NCI-H446 (cell line): ENCODE data around the gene PNCK.
A peak's percentile ranks its signal among the peaks of the same experiment; 100 is the strongest.

Experiments used
- DNase-seq, 2 experiments: peaks; one replicate each; lab custom pipeline; 2025; lab: John Stamatoyannopoulos, UW

Gene PNCK

DNA sequence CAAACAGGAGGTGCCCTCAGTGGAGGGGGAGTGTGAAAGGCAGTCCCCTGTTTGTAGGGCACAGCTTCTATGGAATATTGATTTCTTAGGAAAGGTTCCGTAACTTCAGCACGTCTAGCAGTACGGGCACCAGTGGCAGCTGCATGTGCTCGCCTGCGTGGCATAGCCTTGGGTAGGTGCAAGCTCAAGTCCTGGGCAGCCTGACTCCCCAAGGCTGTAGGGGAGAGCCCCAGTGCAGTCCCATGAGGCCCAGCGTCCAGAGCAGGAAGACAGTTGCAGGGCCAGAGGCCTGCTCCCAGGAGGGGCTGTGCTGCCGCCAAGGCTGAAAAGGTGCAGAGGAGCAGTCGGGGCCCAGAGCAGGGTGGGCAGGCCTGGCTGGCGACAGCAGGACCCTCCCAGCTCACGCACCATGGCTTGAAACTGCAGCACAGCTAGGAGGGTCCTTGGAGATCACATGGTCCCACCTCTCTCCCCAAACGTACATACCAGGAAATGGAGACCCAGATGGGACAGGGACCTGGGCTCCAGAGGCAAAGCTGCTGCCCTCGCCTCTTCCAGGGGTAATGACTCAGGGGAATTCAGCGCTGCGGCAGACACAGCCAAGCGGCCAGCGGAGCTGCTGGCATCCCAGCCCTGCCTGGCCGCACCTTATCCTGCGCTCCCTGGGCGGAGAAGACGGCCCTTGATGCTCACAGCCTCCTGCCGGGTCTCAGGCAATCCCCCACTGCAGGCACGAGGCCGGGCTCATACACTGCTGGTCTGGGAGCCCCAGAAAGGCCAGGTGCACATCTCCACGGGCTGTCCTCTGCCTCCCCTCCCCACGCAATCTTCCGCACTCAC lies 32.7 kb downstream of the PNCK start:
- DNase-seq, result no peak

DNA sequence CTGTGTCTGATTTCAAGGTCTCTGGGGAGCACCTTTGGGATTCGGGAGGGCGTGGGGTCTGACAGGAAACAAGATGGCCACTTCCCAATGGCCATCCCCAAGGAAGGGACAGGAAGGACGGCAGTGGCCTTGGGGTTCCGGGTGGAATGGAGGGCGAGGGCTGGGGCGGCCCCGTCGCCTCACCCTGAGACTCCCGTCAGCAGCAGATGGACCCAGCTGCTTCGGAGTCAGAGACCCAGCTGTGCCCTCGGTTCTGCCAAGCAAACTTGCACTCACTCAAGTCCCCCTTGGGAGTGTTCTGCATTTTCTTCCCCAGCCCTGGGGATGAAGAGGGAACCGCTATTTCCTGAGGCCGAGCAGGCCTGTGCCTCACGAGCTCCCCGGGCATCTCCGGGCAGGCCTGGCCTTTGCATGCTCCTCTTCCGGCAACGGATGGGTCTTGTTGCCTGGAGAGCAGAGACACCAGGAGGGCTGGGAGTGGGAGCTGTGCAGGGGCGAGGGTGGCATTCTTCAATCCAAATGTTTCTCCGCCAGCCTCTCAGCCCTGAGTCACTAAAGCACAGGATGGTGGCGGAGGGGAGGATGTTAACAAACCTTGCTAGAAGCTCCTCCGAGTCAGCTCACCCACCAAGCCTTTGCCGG lies 33.4 kb downstream of the PNCK start:
- DNase-seq, result no peak

DNA sequence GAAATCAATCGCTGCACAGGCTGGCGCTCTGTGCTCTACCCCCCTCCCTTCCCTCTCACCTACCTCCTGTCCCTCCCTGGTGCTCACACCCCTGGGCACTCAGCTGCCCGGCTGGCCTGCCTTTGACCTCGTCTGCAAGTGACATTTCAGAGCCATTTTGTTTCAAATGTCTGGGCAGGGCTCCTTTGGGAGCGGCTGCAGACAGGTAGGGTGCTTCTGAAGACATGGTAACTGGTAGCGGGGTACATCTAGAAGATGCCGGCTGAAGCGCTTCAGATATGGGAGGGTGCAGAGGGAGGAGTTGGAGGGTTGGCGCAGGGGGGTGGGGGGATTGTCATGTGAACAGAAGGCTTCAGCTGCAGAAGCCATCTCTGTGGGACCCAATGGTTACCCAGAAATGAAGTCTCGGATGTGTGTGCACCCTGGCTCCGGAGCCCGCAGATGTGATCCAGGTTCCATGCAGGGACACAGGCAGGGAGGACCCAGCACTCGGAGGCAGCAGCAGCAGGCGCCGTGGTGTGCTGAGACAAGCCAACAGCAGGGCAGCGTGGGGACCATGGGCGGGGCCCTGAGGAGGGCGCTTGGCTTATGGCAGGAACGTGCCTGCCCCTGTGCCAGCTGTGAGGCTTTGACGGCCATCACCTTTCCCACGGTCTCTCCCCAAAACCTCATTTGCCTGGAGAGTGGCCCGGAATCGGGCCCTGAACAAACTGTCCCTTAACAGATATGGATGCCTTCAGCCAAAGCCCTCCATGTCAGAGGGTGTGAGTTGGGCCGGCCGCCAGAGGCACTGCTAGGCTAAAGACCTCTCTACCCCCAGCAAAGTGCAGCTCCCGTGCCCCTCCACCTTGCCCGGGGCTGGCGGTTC lies 34.2 kb downstream of the PNCK start:
- DNase-seq, result no peak

DNA sequence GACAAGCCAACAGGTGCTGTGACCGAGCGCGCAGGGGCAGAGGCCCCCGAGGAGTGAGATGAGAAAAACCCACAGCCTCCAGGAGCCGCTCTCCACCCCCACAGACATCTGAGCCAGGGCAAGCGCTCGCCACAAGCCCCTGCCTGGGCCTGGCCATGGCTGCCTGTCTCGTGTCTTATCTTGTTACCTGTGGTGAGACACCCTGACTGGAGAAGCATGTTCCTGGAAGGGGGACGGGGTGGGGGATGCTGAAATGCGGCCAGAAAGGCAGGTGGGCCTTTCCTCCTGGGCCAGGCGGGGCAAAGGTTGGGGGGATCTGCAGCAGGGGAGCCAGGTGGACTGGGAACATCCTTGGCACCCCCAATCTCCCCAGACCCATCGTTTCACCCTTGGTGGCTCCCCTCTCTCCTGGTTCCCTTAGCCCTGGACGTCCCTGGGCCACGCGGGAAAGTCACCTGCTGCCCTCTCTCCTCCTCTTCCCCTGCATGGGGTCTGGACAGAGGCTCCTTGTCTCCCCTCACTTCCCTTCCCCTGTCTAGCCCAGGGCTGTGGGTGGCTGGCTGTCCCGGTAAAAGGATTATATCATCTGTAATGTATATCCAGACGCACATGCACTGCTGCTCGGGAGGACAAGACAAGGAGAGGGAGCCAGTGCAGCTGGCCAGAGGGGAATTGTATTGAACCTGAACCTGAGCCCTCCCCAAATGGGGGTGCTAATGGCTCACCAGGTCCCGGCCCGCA lies 35.0 kb downstream of the PNCK start:
- DNase-seq, result no peak

- no peak for DNase-seq
Measured at GRCh38 chrX:153638041-153638371, 35.6 kb downstream of the PNCK start.

- DNase-seq, result no peak
Measured at GRCh38 chrX:153637121-153638040, 36.2 kb downstream of the PNCK start.

GRCh38 chrX:153636716-153637115 lies 36.9 kb downstream of the PNCK start:
- DNase-seq, result no peak

GRCh38 chrX:153635788-153636668 lies 37.6 kb downstream of the PNCK start:
- peak; percentile 36 to 59 for DNase-seq

- no peak for DNase-seq
Measured at GRCh38 chrX:153635388-153635787, 38.2 kb downstream of the PNCK start.

GRCh38 chrX:153634832-153635231 lies 38.8 kb downstream of the PNCK start:
- no peak for DNase-seq

DNA sequence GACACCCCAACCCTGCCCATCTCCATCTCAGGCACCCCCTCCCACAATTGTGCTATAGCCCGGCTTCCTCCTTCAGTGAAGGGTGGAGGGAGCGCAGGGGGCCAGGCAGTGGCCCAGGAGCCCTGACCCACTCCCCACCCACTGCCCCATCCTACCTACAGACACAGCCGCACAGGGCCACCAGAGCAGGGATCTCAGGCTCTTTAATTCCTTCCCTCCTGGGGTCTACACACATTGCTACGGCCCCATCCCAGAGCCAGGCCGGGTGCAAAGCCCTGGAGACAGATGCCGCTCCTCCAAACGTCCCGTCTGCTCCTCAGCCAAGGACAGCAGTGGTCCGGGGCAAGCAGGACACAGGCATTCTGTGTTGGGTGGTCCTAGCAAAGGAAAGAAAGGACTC lies 39.4 kb downstream of the PNCK start:
- no peak for DNase-seq

DNA sequence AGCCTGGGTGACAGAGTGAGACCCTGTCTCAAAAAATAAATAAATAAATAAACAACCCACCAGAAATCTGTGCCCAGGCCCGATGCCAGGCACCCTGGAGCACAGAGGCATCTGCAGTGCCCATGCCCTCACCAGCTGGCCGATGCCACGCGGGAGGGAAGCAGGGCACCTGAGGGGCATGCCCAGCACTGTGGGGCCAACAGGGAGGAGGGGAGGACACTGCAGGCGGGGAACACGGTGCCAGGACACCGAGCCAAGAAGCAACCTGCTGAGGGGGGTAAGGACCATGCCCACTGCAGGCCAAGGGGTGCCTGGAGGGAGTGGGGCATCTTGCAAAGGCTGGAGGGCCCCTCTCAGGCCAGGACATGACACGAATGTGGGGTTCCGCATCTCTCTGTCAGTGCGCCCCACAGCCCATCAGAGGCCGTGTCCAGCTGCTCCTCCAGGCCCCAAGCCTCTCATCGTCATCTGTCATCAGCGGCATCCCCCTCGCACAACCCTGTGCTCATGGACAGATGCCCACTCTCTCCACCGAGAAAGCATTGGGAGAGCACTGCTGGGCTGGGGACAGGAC lies 39.9 kb downstream of the PNCK start:
- DNase-seq, result no peak

DNA sequence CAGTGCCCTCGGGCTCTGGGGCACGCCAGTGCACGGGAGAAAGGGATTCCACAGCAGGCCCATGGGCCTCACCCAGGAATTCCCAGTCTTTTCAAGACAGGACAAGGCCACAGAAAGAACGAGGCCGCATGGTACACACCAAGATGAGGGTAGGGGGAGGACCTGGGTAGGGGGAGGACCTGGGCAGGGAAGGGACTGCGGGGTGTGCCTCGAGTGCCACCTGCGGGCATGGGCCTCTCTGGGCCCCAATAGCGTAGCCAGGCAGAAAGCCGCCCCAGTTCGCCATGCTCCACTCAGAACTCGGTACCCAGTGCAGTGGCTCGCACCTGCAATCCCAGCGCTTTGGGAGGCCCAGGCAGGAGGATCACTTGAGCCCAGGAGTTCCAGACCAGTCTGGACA lies 40.6 kb downstream of the PNCK start:
- DNase-seq, result no peak

GRCh38 chrX:153632595-153632946 lies 41.0 kb downstream of the PNCK start:
- no peak for DNase-seq

DNA sequence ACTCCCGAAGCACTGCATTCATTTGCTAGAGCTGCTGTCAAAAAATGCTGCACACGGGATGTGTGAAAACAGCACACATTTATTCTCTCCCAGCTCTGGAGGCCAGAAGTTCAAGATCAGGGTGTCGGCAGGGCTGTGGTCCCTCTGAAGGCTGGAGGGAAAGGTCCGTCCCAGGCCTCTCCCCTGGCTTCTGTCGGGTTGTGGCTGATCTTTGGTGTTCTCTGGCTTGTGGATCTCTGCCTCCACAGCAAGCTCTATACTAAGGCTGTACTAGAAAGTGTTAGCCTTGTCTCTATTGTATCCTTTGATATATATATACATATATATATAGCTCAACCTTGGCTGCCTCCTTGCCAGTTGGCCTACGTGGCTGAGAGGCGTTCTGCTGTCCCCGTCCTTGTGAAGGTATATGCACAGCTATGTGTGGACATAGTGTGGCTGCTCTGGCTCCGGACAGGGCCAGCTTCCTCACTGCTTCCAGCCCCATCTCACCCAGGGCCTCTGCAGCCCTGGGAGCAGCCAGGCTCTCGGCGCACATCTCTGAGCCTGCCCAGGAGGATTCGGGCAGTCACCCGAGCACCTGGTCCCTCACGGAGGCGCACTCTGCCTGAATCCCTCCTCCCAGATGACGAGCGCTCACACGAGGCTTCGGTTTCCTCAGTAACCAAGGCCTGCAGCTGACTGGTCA lies 41.6 kb downstream of the PNCK start:
- DNase-seq, result no peak

DNA sequence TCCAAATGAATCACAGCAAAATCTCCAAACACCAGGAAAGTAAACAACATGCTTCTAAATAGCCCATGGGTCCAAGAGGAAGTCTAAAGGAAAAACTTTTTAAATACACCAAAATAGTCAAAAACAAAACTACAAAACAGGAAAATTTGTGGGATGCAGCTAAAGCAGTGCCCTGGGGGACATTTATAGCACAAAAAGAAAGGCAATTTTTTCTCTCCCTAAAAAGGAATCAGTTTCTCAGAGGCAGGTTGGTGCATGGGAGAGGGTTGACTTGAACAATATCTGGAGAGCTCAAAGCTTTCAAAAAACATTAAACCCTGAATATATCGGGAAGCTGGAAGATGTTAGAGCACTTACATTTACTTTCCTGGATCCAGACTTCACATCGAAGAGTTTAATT lies 42.3 kb downstream of the PNCK start:
- no peak for DNase-seq

DNA sequence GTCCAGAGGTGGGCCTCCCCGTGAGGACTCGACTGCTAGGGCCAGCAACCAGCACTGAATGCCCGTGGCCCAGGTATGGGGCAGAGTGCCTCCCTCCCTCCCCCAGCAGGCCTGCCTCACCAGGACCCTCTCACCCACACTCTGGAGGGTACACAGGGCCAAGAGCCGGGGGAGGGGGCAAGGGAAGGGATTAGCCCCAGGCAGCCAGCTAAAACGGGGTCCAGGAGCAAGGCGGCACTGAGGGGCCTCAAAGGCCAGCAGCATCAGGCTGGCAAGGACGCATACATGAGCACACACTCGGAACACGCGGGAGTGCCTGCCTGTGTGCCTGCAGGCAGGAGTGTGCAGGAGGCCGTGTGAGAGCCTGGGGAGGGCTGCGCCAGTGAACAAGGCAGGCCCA lies 44.9 kb downstream of the PNCK start:
- no peak for DNase-seq

DNA sequence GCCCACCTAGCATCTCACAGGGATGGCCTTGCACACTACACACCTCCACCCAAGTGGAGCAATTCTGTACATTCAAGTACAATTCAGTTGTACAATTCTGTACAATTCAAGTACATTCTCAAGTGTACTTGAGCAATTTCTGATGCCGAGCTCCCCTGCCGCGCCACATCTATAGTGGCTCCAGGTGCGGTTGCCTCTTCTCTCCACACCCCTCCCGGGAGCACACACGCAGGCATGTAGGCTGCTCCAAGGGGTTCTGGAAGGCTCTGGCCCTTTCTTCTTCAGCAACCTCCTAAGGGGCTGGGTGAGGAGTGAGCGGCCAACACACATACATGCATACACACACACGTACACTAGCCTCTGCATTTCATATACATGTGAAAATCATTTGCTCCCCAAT lies 45.5 kb downstream of the PNCK start:
- no peak for DNase-seq

DNA sequence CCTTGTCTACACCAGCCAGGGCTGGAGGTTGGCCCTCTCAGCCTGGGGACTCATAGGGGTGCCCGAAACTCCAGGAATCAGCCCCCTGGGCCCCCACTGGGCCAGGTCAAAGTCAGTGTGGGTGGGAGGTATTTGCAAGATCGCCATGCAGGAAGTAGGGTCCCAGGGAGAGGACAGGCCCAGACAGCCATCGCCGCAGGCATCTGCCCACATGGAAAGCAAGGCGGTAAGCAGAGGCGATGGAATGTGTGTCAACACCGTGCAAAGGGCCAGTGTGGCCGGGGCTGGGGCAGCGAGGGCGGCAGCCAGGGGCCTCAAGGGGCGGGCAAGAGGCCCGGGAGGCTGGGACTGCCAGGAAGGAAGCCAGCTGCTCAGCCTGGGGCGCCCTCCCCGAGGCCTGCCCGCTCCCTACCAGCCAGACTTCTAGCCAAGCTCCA lies 45.9 kb downstream of the PNCK start:
- no peak for DNase-seq
